HG03095 (cell line): ENCODE measurements around the gene RIPOR2.
"Not testable (repeated sequence)": the region's sequence is repeated elsewhere in the genome, so short reads cannot be mapped to it uniquely, and the experiment has no call there.

Experiments
- ATAC-seq: cut with Tn5 transposase; IDR thresholded peaks from one replicate; pipeline ENCODE4 v1.9.1; 2021; ENCODE audit warnings: moderate library complexity; ENCODE audit not compliant: unreplicated experiment

RIPOR2 gene

DNA sequence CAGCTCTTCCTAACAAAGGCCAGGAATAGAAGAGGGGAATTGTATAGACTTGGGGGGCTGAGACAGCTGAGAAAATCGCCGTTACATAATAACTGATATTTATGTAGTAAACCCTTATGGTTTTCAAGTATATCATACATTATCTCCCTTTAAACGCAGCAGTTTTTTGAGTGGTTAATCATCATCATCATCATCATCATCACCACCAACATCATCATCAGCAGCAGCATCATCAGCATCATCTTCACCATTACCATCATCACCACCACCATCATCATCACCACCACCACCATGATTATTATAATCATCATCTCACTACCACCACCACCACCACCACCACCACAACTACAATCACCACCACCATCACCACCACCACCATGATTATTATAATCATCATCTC lies 9.1 kb downstream of the RIPOR2 start:
- ATAC-seq, result not testable (repeated sequence)

GRCh38 chr6:24926192-24926591 lies 9.6 kb downstream of the RIPOR2 start:
- no peak for ATAC-seq

GRCh38 chr6:24925661-24926060 lies 10.1 kb downstream of the RIPOR2 start:
- ATAC-seq, result no peak

GRCh38 chr6:24924580-24925356 lies 11.0 kb downstream of the RIPOR2 start:
- ATAC-seq, result no peak

GRCh38 chr6:24923885-24924401 lies 11.8 kb downstream of the RIPOR2 start:
- ATAC-seq, result no peak

DNA sequence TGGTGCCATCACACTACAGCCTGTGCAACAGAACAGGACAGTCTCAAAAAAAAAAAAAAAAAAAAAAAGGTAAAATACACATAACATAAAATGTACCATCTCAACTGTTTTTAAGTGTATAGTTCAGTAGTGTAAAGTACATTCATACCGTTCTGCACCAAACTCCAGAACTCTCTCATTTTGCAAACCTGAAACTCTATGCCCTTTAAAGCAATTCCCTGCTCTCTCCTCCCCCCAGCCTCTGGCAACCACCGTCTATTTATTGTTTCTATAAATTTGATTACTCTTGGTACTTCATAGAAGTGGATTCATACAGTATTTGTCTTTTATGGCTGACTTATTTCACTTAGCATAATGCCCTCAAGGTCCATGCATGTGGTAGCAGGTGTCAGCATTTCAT lies 12.9 kb downstream of the RIPOR2 start:
- no peak for ATAC-seq

DNA sequence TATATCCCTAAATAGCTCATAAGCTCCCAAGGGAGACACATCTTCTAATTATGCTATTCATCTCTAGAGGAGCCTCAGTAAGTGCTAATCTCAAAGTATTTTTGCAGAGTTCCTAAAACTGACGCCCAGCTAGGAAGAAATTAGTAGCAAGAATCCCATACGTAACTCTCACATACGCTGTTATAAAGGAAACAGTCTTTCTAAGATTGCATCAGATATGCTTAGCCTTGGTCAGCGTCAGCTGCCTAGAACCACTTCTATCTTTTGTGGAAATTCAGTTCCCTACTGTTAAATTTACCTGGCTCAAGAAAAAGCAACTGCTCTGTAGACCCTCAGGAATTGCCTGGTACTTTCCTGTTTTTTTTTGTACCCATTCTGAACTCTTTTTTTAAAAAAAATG lies 13.6 kb downstream of the RIPOR2 start:
- no peak for ATAC-seq

DNA sequence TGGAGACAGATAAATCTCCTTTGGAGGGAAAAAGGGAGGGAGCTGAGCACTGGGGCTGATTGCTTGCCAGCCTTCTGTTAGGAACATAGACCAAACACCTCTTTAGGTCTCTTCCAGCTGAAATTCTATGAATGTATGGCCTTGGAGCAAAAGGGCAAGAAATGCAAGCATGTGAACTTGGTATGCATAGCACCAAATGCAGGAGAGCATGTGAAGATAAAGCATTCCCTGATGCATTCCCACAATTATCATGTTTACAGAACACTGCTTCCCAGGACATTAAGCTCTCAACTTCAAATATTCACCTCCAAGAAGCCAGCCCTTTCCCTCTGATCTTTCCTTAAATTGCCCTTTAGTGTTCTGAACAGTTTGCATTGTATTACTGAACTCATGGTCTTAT lies 15.6 kb downstream of the RIPOR2 start:
- ATAC-seq, result no peak

GRCh38 chr6:24919056-24919892 lies 16.5 kb downstream of the RIPOR2 start:
- peak; percentile 43 for ATAC-seq

GRCh38 chr6:24918641-24919055 lies 17.1 kb downstream of the RIPOR2 start:
- no peak for ATAC-seq

DNA sequence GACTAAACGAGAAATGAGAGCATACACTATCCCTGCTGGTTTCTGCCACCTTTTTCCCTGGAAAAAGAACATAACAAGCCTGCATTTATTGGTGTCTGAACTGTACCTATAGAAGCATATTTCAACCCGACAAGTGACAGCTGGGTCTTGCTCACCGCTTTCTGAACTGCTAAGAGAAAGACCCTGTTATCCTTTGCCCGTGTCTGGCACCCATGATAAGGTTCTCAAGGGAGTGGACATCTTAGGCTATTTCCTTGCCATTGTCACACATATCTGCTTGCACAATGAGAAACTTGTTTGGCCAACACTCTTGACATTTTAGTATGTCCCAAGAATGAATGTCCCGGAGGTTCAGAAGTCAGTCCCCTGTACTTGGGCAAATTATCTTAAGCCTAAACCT lies 19.3 kb downstream of the RIPOR2 start:
- ATAC-seq, result no peak

DNA sequence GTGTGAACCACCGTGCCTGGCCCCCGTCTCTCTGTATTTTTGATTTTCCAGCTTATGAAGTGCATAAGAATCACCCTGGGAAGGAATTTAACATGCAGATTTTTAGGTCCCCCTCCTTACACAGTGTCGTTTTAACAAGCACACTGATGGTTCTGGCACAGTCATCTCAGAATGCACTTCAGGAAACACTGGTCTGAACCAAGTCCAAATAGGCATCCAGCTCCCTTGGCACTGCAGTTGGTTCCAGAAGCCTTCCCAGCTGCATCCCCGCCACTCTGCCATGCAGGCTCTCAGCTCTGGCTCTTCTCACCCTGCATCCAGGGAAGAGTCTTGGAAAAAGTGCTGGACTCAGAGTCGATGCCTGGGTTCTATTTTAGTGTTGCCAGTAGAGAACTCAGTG lies 20.1 kb downstream of the RIPOR2 start:
- no peak for ATAC-seq

DNA sequence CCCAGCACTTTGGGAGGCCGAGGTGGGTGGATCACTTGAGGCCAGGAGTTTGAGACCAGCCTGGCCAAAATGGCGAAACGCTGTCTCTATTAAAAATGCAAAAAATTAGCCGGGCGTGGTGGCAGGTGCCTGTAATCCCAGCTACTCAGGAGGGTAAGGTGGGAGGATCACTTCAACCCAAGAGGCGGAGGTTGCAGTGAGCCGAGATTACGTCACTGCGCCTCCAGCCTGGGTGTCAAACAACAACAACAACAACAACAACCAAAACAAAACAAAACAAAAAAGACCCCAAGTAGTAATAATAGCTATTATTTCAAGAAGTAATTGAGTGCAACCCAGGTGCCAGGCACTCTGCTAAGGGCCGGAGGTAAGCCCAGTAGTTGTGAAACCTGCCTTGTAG lies 21.7 kb downstream of the RIPOR2 start:
- ATAC-seq, result not testable (repeated sequence)

GRCh38 chr6:24911796-24912382 lies 23.9 kb downstream of the RIPOR2 start:
- ATAC-seq, result no peak

GRCh38 chr6:24910961-24911725 lies 24.6 kb downstream of the RIPOR2 start:
- ATAC-seq, result peak; percentile 21

DNA sequence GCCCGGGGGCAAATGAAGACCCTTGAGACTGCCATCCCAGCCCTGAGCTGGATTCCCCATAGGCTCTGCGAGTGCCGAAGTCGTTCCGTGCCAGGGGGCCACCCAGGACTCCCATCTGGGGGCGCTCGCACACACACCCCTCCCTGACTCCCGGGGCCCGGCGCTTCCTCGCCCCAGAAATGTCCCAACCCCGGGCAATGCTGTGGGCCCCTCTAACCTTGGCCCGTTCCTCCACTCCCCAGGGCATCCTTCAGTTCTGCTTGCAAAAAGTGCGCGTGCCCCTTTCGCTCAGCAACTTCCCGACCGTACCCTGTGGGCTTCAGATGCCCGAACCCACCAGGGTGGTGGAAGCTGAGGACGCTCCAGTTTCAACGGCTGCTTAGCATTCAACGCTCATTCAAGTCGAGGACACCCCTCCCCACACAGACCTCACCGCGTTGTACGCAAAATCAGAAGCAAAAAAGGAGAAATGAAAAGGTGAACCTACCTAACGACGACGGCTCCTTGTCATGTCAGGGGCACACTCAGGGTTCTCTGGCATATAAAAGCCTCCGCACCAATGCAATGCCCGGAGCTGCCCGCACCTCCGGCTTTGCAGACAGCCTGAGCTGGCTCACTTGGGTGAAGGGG lies 25.3 kb downstream of the RIPOR2 start:
- peak; percentile 41 for ATAC-seq

DNA sequence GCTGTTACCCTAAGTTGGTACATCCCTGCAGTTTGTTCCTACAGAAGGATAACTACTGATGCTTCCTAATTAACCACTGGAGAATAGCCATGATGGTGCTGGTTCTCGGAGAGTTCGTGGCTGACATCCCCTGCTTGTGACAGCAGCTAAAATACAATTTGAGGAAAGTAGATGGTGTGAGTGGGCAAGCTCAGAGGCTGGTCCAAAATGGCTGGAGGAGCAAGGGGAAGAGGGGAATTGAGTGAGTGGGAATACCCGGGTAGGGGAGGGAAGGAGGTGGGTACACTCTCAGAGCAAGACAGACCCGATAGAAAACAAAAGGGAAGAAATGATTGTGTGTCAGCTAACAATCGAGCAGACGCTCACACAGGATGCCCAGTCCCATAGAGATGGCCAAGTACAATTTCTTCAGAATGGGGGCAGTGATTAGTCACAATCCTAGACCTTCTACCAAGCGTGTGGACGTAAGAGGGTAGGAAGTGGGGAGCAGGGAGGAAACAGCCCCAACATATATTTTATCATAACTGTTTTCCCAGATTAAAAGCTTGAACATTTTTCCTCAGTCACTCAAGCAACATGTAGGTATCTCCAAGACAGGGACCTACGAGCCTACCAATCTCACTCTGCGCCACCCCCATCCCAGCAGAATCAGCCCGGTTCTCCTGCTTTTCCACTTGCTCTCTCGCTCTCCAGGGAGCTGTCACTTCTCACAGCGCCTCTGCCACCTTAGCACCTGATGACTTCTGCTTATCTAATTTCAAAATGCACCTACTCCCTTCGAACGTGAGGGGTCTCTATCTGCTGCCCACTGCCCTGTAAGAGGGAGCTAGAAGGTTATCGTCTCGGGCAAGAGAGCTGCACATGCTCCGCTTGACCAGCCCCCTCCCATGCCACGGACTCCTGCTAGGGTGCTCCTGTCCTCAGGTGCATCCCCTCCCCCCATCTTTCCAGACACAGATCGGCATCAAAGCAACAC lies 26.2 kb downstream of the RIPOR2 start:
- no peak for ATAC-seq

DNA sequence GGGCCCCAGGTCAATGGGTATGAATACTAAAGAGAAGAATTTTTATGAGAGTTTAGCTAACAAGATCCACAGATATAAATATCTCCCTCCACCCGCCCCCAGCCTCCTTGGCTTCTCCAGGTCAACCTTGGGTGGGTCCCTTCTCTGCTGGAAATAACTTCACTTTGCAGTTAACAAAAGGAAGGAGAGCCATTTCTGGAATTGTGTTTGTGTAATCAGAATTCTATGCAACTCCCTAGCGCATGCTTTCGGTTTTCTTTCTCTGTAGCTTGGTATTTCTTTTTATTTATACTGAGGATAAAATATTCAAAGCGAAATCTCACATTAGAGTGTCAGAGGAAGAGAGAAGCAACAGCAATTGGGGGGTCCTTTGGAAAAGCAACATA lies 27.1 kb downstream of the RIPOR2 start:
- no peak for ATAC-seq

- ATAC-seq, result no peak
Observed at GRCh38 chr6:24907919-24908649, 27.7 kb downstream of the RIPOR2 start.
